Kidney (tissue), 14 donors: Measurements from ENCODE around the gene TCF25. TPM values are rescaled to one million over a fixed set of nuclear protein-coding genes. Genes with fewer than 3 reads are reported as not detected.

Experiments
- DNase-seq, 5 donors: peaks; one replicate each; pipeline ENCODE4 v3.0.0-alpha.2; 2013 to 2020
- FAIRE-seq: peaks from 2 replicates; lab custom pipeline; 2012; peaks lifted over from hg19 to GRCh38; lab: Jason Lieb, UNC
- H3K27ac ChIP-seq, 2 donors: one replicate each; pipeline ENCODE4 v1.7.0; 2013; ENCODE audit warnings: low read depth in 2 of 2, low read length in 2 of 2, inconsistent platforms in 1 of 2
- H3K27me3 ChIP-seq: one replicate; pipeline ENCODE4 v1.7.1; 2013; ENCODE audit warnings: low read length, inconsistent platforms; ENCODE audit not compliant: control insufficient read depth, insufficient read depth
- H3K36me3 ChIP-seq, 3 donors: one replicate each; pipeline versions ENCODE4 v1.7.0 to v1.7.1; 2013; ENCODE audit warnings: low read length in 3 of 3, control low read depth in 1 of 3, inconsistent platforms in 1 of 3; ENCODE audit not compliant: insufficient read depth in 3 of 3, control insufficient read depth in 2 of 3
- H3K4me1 ChIP-seq, 3 donors: one replicate each; pipeline versions ENCODE4 v1.7.0 to v1.7.1; 2013; ENCODE audit warnings: low read length in 3 of 3, inconsistent platforms in 1 of 3, low read depth in 1 of 3; ENCODE audit not compliant: control insufficient read depth in 2 of 3, insufficient read depth in 2 of 3
- H3K4me3 ChIP-seq, 3 donors: one replicate each; pipeline versions ENCODE4 v1.7.0 to v1.8.1; 2013; ENCODE audit warnings: low read length in 3 of 3, control low read depth in 1 of 3, inconsistent platforms in 1 of 3
- H3K9ac ChIP-seq, 3 donors: one replicate each; pipeline versions ENCODE4 v1.7.0 to v1.7.1; 2013; ENCODE audit warnings: low read length in 3 of 3, control low read depth in 1 of 3, inconsistent platforms in 1 of 3
- H3K9me3 ChIP-seq, 3 donors: one replicate each; pipeline versions ENCODE4 v1.7.0 to v1.7.1; 2013; ENCODE audit warnings: low read length in 3 of 3, control low read depth in 1 of 3, inconsistent platforms in 1 of 3; ENCODE audit not compliant: control insufficient read depth in 2 of 3, insufficient read depth in 1 of 3
- CTCF ChIP-seq: IDR thresholded peaks from 3 replicates; pipeline ENCODE4 v1.5.1; 2012; ENCODE audit warnings: mild to moderate bottlenecking, moderate library complexity, borderline replicate concordance; ENCODE audit not compliant: insufficient read depth; ENCODE audit errors: extremely low read depth
- intact Hi-C: fragments of 100-400 bp; cut with DNase I; formaldehyde crosslinking; loops from one replicate; pipeline ENCODE4 v1.11.1; 2022
- polyA plus RNA-seq: library from polyadenylated mRNA; stranded (reverse); fragments of 350-450 nt; fragmentation: Illumina TruSeq; extraction: RNeasy Lipid Tissue Mini Kit (QIAGEN cat#74804); gene quantifications from one replicate; pipeline ENCODE4 v1.2.3, GENCODE V29; 2014; ENCODE audit warnings: low read depth, low replicate concordance; ENCODE audit not compliant: insufficient read depth
- total RNA-seq: library from RNA; stranded (reverse); fragmentation: NEBNext Ultra II Directional; extraction: Animal tissue kit (Norgen Biotek cat#: 25700); gene quantifications from one replicate; pipeline ENCODE4 v1.2.1, GENCODE V29; 2021
- donor health status: control.
- donor health status: control.
- donor health status: control.
- donor health status: control.
- donor health status: control.
- donor health status: DM: yes; HTN: yes; CAD: no.
- donor health status: Normal renal cell carcinoma (clear cell type).

TCF25 gene
- total and polyA plus RNA-seq, 2 donors from 2014 or later: 157 to 209 TPM

GRCh38 chr16:89921702-89922476, 48.5 kb downstream of the TCF25 start:
- H3K36me3 ChIP-seq: no peaks in the 10 kb centered on the region
- no peak for FAIRE-seq
- no peak overlapping the region for H3K9ac ChIP-seq
- intact Hi-C loops: no loop called here
- no peaks in the 10 kb centered on the region for H3K27me3 ChIP-seq
- TF ChIP-seq CTCF: no peak
- peak; percentile 72 to 98 (median 81) for DNase-seq
- H3K9me3 ChIP-seq: no peaks in the 10 kb centered on the region
- H3K27ac ChIP-seq: no peak overlapping the region
- no peak overlapping the region for H3K4me3 ChIP-seq
- H3K4me1 ChIP-seq: peaks cover 0 to 9% (median 0%) of the 10 kb centered on the region in 3 donors

- Histone ChIP-seq H3K4me3 (no peak overlapping the region), H3K9ac (no peak overlapping the region), H3K9me3 (no peaks in the 10 kb centered on the region), H3K27ac (peak overlapping the region in 1 of 2 donors; percentile 60), H3K27me3 (no peaks in the 10 kb centered on the region), H3K36me3 (no peaks in the 10 kb centered on the region), H3K4me1 (peaks cover 0 to 9% (median 0%) of the 10 kb centered on the region in 3 donors)
- no peak for TF ChIP-seq CTCF
- FAIRE-seq: no peak
- intact Hi-C loops: no loop called here
- DNase-seq: peak; percentile 68 to 98 (median 77)
These were observed 49.1 kb downstream of the TCF25 start for GRCh38 chr16:89922477-89922883.

GRCh38 chr16:89922884-89923639, 49.7 kb downstream of the TCF25 start, which contains the start of gene TUBB3:
Gene TUBB3, plus strand, starts transcription at chr16:89923342. Its CDS starts 60 bp downstream, at chr16:89923402.
- Histone ChIP-seq H3K4me1 (peaks cover 0 to 9% (median 0%) of the 10 kb centered on the region in 3 donors), H3K4me3 (no peak within 1 kb of the TSS), H3K9ac (no peak within 1 kb of the TSS), H3K9me3 (no peaks in the 10 kb centered on the region), H3K27me3 (no peaks in the 10 kb centered on the region), H3K36me3 (no peaks in the 10 kb centered on the region), H3K27ac (peak within 1 kb of the TSS in 1 of 2 donors; percentile 60)
- FAIRE-seq (no peak), DNase-seq (peak; percentile 72 to 93 (median 83))
- no peak for TF ChIP-seq CTCF
- intact Hi-C loops: no loop called here
